Measurements from ENCODE around the gene ADCY2. TPM values are rescaled to one million over a fixed set of nuclear protein-coding genes. Genes with fewer than 3 reads are reported as not detected.

The ADCY2 gene
- polyA plus RNA-seq, 1 donor (not counting 4 experiments of a cell fraction or from before 2014, with no cell fraction given), result 0.13 TPM

DNA sequence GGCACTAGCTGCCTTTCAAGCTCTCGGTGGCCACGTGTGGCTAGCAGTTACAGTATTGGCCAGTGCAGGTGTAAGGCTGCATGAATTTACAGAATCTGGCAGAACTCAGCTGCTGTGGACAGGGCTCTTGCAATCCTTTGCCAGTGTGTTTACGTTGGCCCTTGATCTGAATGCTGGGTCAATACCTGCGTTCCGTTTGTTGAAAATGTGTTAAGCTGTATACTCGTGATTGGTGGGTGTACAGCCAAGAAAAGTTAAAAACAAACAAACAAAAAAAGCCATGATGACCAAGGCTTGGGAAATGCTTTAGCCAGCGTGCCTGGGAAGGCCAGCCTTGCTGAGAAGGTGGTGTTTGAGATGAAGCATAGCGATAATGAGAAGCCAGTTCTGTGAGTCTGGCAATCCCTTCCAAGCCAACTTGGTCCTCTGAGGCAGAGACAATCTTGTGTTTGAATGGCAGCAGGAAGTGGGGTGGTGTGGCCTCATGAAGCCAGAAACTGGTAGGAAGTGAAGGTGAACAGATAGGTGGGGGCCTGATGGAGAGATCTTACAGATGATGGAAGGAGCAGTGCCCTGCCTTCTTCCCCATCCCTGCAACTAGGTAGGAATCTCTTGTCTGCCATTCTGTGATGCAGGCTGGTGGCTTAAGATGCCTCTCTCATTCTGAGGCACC lies 455.8 kb downstream of the ADCY2 start:
- Histone ChIP-seq H3K27ac (ENCODE audit: control insufficient read depth, insufficient read depth, low read length) (no peak overlapping the region), H3K36me3 (ENCODE audit: control insufficient read depth in 2 of 2, extremely low read depth in 1 of 2, insufficient read depth in 2 of 2, low read length in 2 of 2) (no peaks in the 10 kb centered on the region), H3K9me3 (ENCODE audit: control insufficient read depth, low read depth, low read length) (no peaks in the 10 kb centered on the region), H3K4me2 (ENCODE audit: control insufficient read depth, extremely low read depth, insufficient read depth, low read depth, low read length) (no peak overlapping the region), H3K9ac (ENCODE audit: control insufficient read depth, extremely low read depth, insufficient read depth, low read length) (no peak overlapping the region), H3K4me1 (ENCODE audit: control insufficient read depth, extremely low read depth, insufficient read depth, low read length) (no peaks in the 10 kb centered on the region), H3K9me1 (ENCODE audit: control insufficient read depth, extremely low read depth, insufficient read depth, low read length) (no peaks in the 10 kb centered on the region), H4K20me1 (ENCODE audit: control insufficient read depth, extremely low read depth, insufficient read depth, low read length) (no peaks in the 10 kb centered on the region), H3K79me2 (ENCODE audit: control insufficient read depth, insufficient read depth, low read length) (no peaks in the 10 kb centered on the region), H3K4me3 (ENCODE audit: control insufficient read depth in 2 of 3, extremely low read depth in 1 of 3, insufficient read depth in 2 of 3, low read depth in 1 of 3, low read length in 3 of 3) (no peak overlapping the region), H2AFZ (ENCODE audit: control insufficient read depth, low read length) (no peak overlapping the region), H3K27me3 (ENCODE audit: control insufficient read depth, extremely low read depth, insufficient read depth, low read length) (peaks cover 30% of the 10 kb centered on the region)
- TF ChIP-seq EZH2 (IDR thresholded peaks at IDR 0.05; ENCODE audit: low read length), result no peak
- TF ChIP-seq CTCF (optimal IDR thresholded peaks at IDR 0.05 in 1 of 3, IDR thresholded peaks at IDR 0.05 in 1 of 3, conservative IDR thresholded peaks at IDR 0.05 in 1 of 3; ENCODE audit: extremely low read depth in 1 of 3, insufficient read depth in 2 of 3, low read length in 3 of 3), result no peak
- dilution Hi-C loops (cut with MboI; ENCODE audit: extremely low pct_ligation_motif_present, low sequenced_read_pairs), result no loop called here
- no peak for FAIRE-seq
- DNase-seq (ENCODE audit: low read depth, low spot score), result no peak

- no peaks in the 10 kb centered on the region for H3K79me2 ChIP-seq (ENCODE audit: control insufficient read depth, insufficient read depth, low read length)
- no peak for FAIRE-seq
- DNase-seq (ENCODE audit: low read depth, low spot score), result no peak
- H4K20me1 ChIP-seq (ENCODE audit: control insufficient read depth, extremely low read depth, insufficient read depth, low read length), result no peaks in the 10 kb centered on the region
- no peaks in the 10 kb centered on the region for H3K9me3 ChIP-seq (ENCODE audit: control insufficient read depth, low read depth, low read length)
- no peak overlapping the region for H3K9ac ChIP-seq (ENCODE audit: control insufficient read depth, extremely low read depth, insufficient read depth, low read length)
- peaks cover 30% of the 10 kb centered on the region for H3K27me3 ChIP-seq (ENCODE audit: control insufficient read depth, extremely low read depth, insufficient read depth, low read length)
- no peak for TF ChIP-seq CTCF (optimal IDR thresholded peaks at IDR 0.05 in 1 of 3, IDR thresholded peaks at IDR 0.05 in 1 of 3, conservative IDR thresholded peaks at IDR 0.05 in 1 of 3; ENCODE audit: extremely low read depth in 1 of 3, insufficient read depth in 2 of 3, low read length in 3 of 3)
- TF ChIP-seq EZH2 (IDR thresholded peaks at IDR 0.05; ENCODE audit: low read length), result no peak
- no peak overlapping the region for H3K4me3 ChIP-seq (ENCODE audit: control insufficient read depth in 2 of 3, extremely low read depth in 1 of 3, insufficient read depth in 2 of 3, low read depth in 1 of 3, low read length in 3 of 3)
- no peak overlapping the region for H2AFZ ChIP-seq (ENCODE audit: control insufficient read depth, low read length)
- dilution Hi-C loops (cut with MboI; ENCODE audit: extremely low pct_ligation_motif_present, low sequenced_read_pairs), result no loop called here
- no peak overlapping the region for H3K27ac ChIP-seq (ENCODE audit: control insufficient read depth, insufficient read depth, low read length)
- no peaks in the 10 kb centered on the region for H3K9me1 ChIP-seq (ENCODE audit: control insufficient read depth, extremely low read depth, insufficient read depth, low read length)
- H3K4me2 ChIP-seq (ENCODE audit: control insufficient read depth, extremely low read depth, insufficient read depth, low read depth, low read length), result no peak overlapping the region
- no peaks in the 10 kb centered on the region for H3K4me1 ChIP-seq (ENCODE audit: control insufficient read depth, extremely low read depth, insufficient read depth, low read length)
- no peaks in the 10 kb centered on the region for H3K36me3 ChIP-seq (ENCODE audit: control insufficient read depth in 2 of 2, extremely low read depth in 1 of 2, insufficient read depth in 2 of 2, low read length in 2 of 2)
Measured at GRCh38 chr5:7852542-7852941, 456.6 kb downstream of the ADCY2 start.

Data from keratinocyte (primary cell).